ENCODE data around the gene TUSC2.

DNA sequence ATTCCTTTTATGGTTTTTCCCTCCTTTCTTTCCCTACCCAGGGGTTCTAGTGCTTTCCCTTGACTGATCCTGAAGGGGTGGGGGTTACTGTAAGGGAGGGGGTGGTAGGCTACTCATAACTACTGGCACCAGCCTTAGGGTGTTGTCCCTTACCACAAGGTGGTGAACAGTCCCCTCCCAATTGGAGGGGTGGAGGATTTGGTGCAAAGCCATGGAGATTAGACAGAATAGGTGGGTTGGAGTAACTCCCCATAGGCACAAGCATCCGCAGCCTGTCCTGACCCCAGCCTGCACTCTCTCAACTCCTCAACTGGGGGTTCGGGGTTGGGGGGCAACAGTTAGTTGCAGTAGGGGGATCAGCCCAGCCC is 2.9 kb downstream of the TUSC2 start:
- TF ChIP-seq CTCF (IDR thresholded peaks at IDR 0.05; ENCODE audit: insufficient read depth, low read depth, low read length) (no peak), EZH2 (IDR thresholded peaks at IDR 0.05; ENCODE audit: insufficient read depth, low read length) (no peak)
